ENCODE data around the gene SMG6. TPM values are rescaled to one million over a fixed set of nuclear protein-coding genes. Genes with fewer than 3 reads are reported as not detected.

SMG6 gene
- total and polyA plus RNA-seq, 2 experiments from 2014 or later = 16.8 to 63.1 TPM

GRCh38 chr17:2107050-2107449 lies 196.5 kb downstream of the SMG6 start:
- 45 to 68% methylated on average over 2 of the region's 2 CpGs for WGBS, 2 experiments (ENCODE audit: low coverage in 1 of 2, low lambda C conversion rate in 2 of 2, missing lambda C conversion rate in 2 of 2)
- Histone ChIP-seq H3K9me2 (ENCODE audit: insufficient read depth) (no peaks in the 10 kb centered on the region), H3K4me3 (no peak overlapping the region), H3K27ac (no peak overlapping the region), H4K20me1 (ENCODE audit: insufficient read depth) (no peaks in the 10 kb centered on the region), H3K4me2 (ENCODE audit: unreplicated experiment) (no peak overlapping the region), H3K9ac (no peak overlapping the region), H3K4me1 (ENCODE audit: insufficient read depth) (peaks cover 4% of the 10 kb centered on the region; the same call in 1 of the 2 replicates), H3F3A (ENCODE audit: insufficient read depth) (peaks cover 8% of the 10 kb centered on the region; the same call in 1 of the 2 replicates), H2AFZ (no peak overlapping the region), H3K9me3 (ENCODE audit: low read depth) (no peaks in the 10 kb centered on the region), H3K36me3 (ENCODE audit: low read depth) (no peaks in the 10 kb centered on the region), H3K79me2 (ENCODE audit: insufficient read depth) (peaks cover 19% of the 10 kb centered on the region), H3K27me3 (replicated peaks; ENCODE audit: insufficient read depth) (no peaks in the 10 kb centered on the region)
- DNase-seq = no peak
- in situ Hi-C loops (cut with MboI) = no loop called here
- TF ChIP-seq EZH2phosphoT487 (IDR thresholded peaks at IDR 0.05; ENCODE audit: insufficient read depth, low read depth) = no peak

GRCh38 chr17:2106308-2106955 lies 197.2 kb downstream of the SMG6 start:
- no peak overlapping the region for H3K4me2 ChIP-seq (ENCODE audit: unreplicated experiment)
- H3K4me1 ChIP-seq (ENCODE audit: insufficient read depth) = 0 out of 2 replicates have a peak, but pooled peaks cover 4% of the 10 kb centered on the region
- no peaks in the 10 kb centered on the region for H3K36me3 ChIP-seq (ENCODE audit: low read depth)
- no peak overlapping the region for H2AFZ ChIP-seq
- no peaks in the 10 kb centered on the region for H3K9me2 ChIP-seq (ENCODE audit: insufficient read depth)
- no peaks in the 10 kb centered on the region for H3K9me3 ChIP-seq (ENCODE audit: low read depth)
- H3F3A ChIP-seq (ENCODE audit: insufficient read depth) = peaks cover 8% of the 10 kb centered on the region; the same call in 1 of the 2 replicates
- in situ Hi-C loops (cut with MboI) = no loop called here
- no peak overlapping the region for H3K27ac ChIP-seq
- no peak overlapping the region for H3K4me3 ChIP-seq
- no peaks in the 10 kb centered on the region for H3K27me3 ChIP-seq (replicated peaks; ENCODE audit: insufficient read depth)
- TF ChIP-seq EZH2phosphoT487 (IDR thresholded peaks at IDR 0.05; ENCODE audit: insufficient read depth, low read depth) = no peak
- TF ChIP-seq EZH2 (IDR thresholded peaks at IDR 0.05; ENCODE audit: insufficient read depth, poor library complexity, severe bottlenecking) = no peak
- no peaks in the 10 kb centered on the region for H4K20me1 ChIP-seq (ENCODE audit: insufficient read depth)
- peaks cover 15% of the 10 kb centered on the region for H3K79me2 ChIP-seq (ENCODE audit: insufficient read depth)
- 40% methylated on average over 11 of the region's 11 CpGs for WGBS, 2 experiments (ENCODE audit: low coverage in 1 of 2, low lambda C conversion rate in 2 of 2, missing lambda C conversion rate in 2 of 2)
- DNase-seq = no peak
- no peak overlapping the region for H3K9ac ChIP-seq

GRCh38 chr17:2105663-2106062 lies 197.9 kb downstream of the SMG6 start:
- Histone ChIP-seq H3K27ac (no peak overlapping the region), H3K4me2 (ENCODE audit: unreplicated experiment) (no peak overlapping the region), H2AFZ (no peak overlapping the region), H3K9ac (no peak overlapping the region), H3K36me3 (ENCODE audit: low read depth) (no peaks in the 10 kb centered on the region), H3K79me2 (ENCODE audit: insufficient read depth) (peaks cover 21% of the 10 kb centered on the region), H3F3A (ENCODE audit: insufficient read depth) (peaks cover 8% of the 10 kb centered on the region; the same call in 1 of the 2 replicates), H3K4me3 (no peak overlapping the region), H3K4me1 (ENCODE audit: insufficient read depth) (0 out of 2 replicates have a peak, but pooled peaks cover 4% of the 10 kb centered on the region), H4K20me1 (ENCODE audit: insufficient read depth) (no peaks in the 10 kb centered on the region), H3K9me3 (ENCODE audit: low read depth) (no peaks in the 10 kb centered on the region), H3K9me2 (ENCODE audit: insufficient read depth) (no peaks in the 10 kb centered on the region), H3K27me3 (replicated peaks; ENCODE audit: insufficient read depth) (no peaks in the 10 kb centered on the region)
- in situ Hi-C loops (cut with MboI) = no loop called here
- TF ChIP-seq EZH2 (IDR thresholded peaks at IDR 0.05; ENCODE audit: insufficient read depth, poor library complexity, severe bottlenecking) (no peak), EZH2phosphoT487 (IDR thresholded peaks at IDR 0.05; ENCODE audit: insufficient read depth, low read depth) (no peak)
- 95 to 97% methylated on average over 1 of the region's 1 CpG for WGBS, 2 experiments (ENCODE audit: low coverage in 1 of 2, low lambda C conversion rate in 2 of 2, missing lambda C conversion rate in 2 of 2)
- no peak for DNase-seq

GRCh38 chr17:2102931-2103809 lies 200.4 kb downstream of the SMG6 start:
- no peak overlapping the region for H2AFZ ChIP-seq
- no peaks in the 10 kb centered on the region for H3K27me3 ChIP-seq (replicated peaks; ENCODE audit: insufficient read depth)
- peak; percentile 64 for DNase-seq
- H3K9ac ChIP-seq = no peak overlapping the region
- no peak for TF ChIP-seq EZH2phosphoT487 (IDR thresholded peaks at IDR 0.05; ENCODE audit: insufficient read depth, low read depth)
- TF ChIP-seq EZH2 (IDR thresholded peaks at IDR 0.05; ENCODE audit: insufficient read depth, poor library complexity, severe bottlenecking) = no peak
- H3K36me3 ChIP-seq (ENCODE audit: low read depth) = no peaks in the 10 kb centered on the region
- peaks cover 8% of the 10 kb centered on the region; the same call in 1 of the 2 replicates for H3F3A ChIP-seq (ENCODE audit: insufficient read depth)
- H3K27ac ChIP-seq = no peak overlapping the region
- no peak overlapping the region for H3K4me2 ChIP-seq (ENCODE audit: unreplicated experiment)
- in situ Hi-C loops (cut with MboI) = no loop called here
- H3K9me2 ChIP-seq (ENCODE audit: insufficient read depth) = no peaks in the 10 kb centered on the region
- WGBS, 2 experiments (ENCODE audit: low coverage in 1 of 2, low lambda C conversion rate in 2 of 2, missing lambda C conversion rate in 2 of 2) = 85 to 86% methylated on average over 9 of the region's 9 CpGs
- H4K20me1 ChIP-seq (ENCODE audit: insufficient read depth) = no peaks in the 10 kb centered on the region
- H3K9me3 ChIP-seq (ENCODE audit: low read depth) = no peaks in the 10 kb centered on the region
- peaks cover 27% of the 10 kb centered on the region for H3K79me2 ChIP-seq (ENCODE audit: insufficient read depth)
- H3K4me3 ChIP-seq = no peak overlapping the region
- 0 out of 2 replicates have a peak, but pooled peaks cover 1% of the 10 kb centered on the region for H3K4me1 ChIP-seq (ENCODE audit: insufficient read depth)
